Heart left ventricle (tissue), 16 donors: Measurements from ENCODE around the gene TNFSF18. TPM values are rescaled to one million over a fixed set of nuclear protein-coding genes. Genes with fewer than 3 reads are reported as not detected.

Experiments used
- ATAC-seq, 4 donors: fragments of 200-7000 bp; cut with Tn5 transposase; one replicate each; pipeline ENCODE4 v1.9.1; 2020 to 2022; ENCODE audit warnings: moderate library complexity in 4 of 4, mild to moderate bottlenecking in 3 of 4, moderate number of reproducible peaks in 1 of 4
- DNase-seq, 5 donors: peaks; one replicate each; pipeline ENCODE4 v3.0.0-alpha.2; 2020
- H3K27ac ChIP-seq, 12 donors: fragments of 200-600 bp; sonication (generic) in 4 of 12; one replicate each; pipeline versions ENCODE4 v1.5.0 to v1.8.0; 2016 to 2022; ENCODE audit warnings: mild to moderate bottlenecking in 2 of 12
- H3K27me3 ChIP-seq, 9 donors: fragments of 200-600 bp; sonication (generic) in 2 of 9; one replicate each; pipeline versions ENCODE4 v1.5.1 to v1.8.0; 2016 to 2022; ENCODE audit warnings: mild to moderate bottlenecking in 3 of 9
- H3K36me3 ChIP-seq, 9 donors: fragments of 200-600 bp; sonication (generic) in 2 of 9; one replicate each; pipeline versions ENCODE4 v1.5.0 to v1.8.0; 2018 to 2022; ENCODE audit warnings: mild to moderate bottlenecking in 2 of 9
- H3K4me1 ChIP-seq, 12 donors: fragments of 200-600 bp; sonication (generic) in 4 of 12; one replicate each; pipeline versions ENCODE4 v1.5.0 to v1.8.0; 2016 to 2022; ENCODE audit warnings: mild to moderate bottlenecking in 3 of 12
- H3K4me3 ChIP-seq, 12 donors: fragments of 200-600 bp; sonication (generic) in 4 of 12; one replicate each; pipeline versions ENCODE4 v1.5.0 to v1.8.0; 2017 to 2022; ENCODE audit warnings: mild to moderate bottlenecking in 9 of 12, moderate library complexity in 4 of 12
- H3K9me3 ChIP-seq, 12 donors: fragments of 200-600 bp; sonication (generic) in 4 of 12; one replicate each; pipeline versions ENCODE4 v1.5.0 to v1.8.0; 2016 to 2022; ENCODE audit warnings: mild to moderate bottlenecking in 1 of 12
- CTCF ChIP-seq, 12 donors: fragments of 200-600 bp; sonication (generic) in 4 of 12; IDR thresholded peaks; one replicate each; pipeline versions ENCODE4 v1.5.0 to v1.8.0; 2018 to 2022; ENCODE audit warnings: antibody characterized with exemption in 12 of 12, mild to moderate bottlenecking in 5 of 12
- POLR2A ChIP-seq, 2 donors: fragments of 450-650 bp; IDR thresholded peaks; one replicate each; pipeline ENCODE4 v1.6.1; 2017; ENCODE audit warnings: antibody characterized with exemption in 2 of 2, mild to moderate bottlenecking in 2 of 2, moderate library complexity in 2 of 2
- WGBS, 4 donors: extraction: QIAGEN DNeasy Blood & Tissue Kit in 2 of 4; methylation state at CpG; one replicate each; pipeline versions ENCODE4 v1.1.5 to v1.1.7; 2013 to 2018; 5-methylcytosine and 5-hydroxymethylcytosine counted together
- intact Hi-C, 10 donors: fragments of 100-400 bp; cut with DNase I; formaldehyde crosslinking; loops; one replicate each; pipeline versions ENCODE4 v1.11.1 to v1.14.2; 2022
- polyA plus RNA-seq, 2 donors: library from polyadenylated mRNA; stranded (reverse); fragments of 200-250 nt; gene quantifications; one replicate each; pipeline ENCODE4 v1.2.3, GENCODE V29; 2013
- total RNA-seq, 9 donors: library from RNA; depleted of rRNA in 2 of 9; stranded (reverse); fragments of >200 nt in 2 of 9; fragmentation: NEBNext Ultra II Directional in 3 of 9; extraction: Animal tissue kit (Norgen Biotek cat#: 25700) in 3 of 9; gene quantifications; one replicate each; pipeline versions ENCODE4 v1.1.0 to v1.2.4, GENCODE V29; 2016 to 2023
- donor health status: ischemic (EF 13 %, LVEDD 7.1; RV severe dilation, severe dysfunction).
- donor health status: healthy with polysubstance abuse.
- donor health status: DM: no; HTN: yes; CAD: no.
- donor health status: DM: no; HTN: no; CAD: no.
- donor health status: ischemic (EF 25% LVEDD 6.9; RV normal size, moderate dysfunction).
- donor health status: ischemic (EF 25% LVEDD 5.7; RV mildly dilated, moderate dysfunction).
- donor health status: healthy.
- donor health status: DM: yes; HTN: yes; CAD: no.
- donor health status: ischemic (EF 35%, LVEDD 5.7; RV mildly dilated, moderate dysfunction).
- donor health status: nonischemic (EF 11% LVEDD 7.7; RV severe dilation, severe dysfunction).
- donor health status: DM: yes; HTN: yes; CAD: no.
- donor health status: PGD.
- donor health status: ischemic (EF 29% LVEDD 5.4; RV normal size, mild dysfunction).
- donor health status: nonischemic (EF 23%, LVEDD 6.1; RV moderate dilation, normal function).

TNFSF18 gene
- total and polyA plus RNA-seq, 11 donors = 0.08 to 0.29 (median 0.10) TPM; not detected in 7

- no peak overlapping the region for H3K4me3 ChIP-seq
- peaks cover 0 to 45% (median 7%) of the 10 kb centered on the region in 12 donors for H3K4me1 ChIP-seq
- no peaks in the 10 kb centered on the region for H3K9me3 ChIP-seq
- no peak for TF ChIP-seq CTCF (IDR thresholded peaks at IDR 0.05)
- TF ChIP-seq POLR2A (IDR thresholded peaks at IDR 0.05) = no peak
- DNase-seq = no peak
- no peaks in the 10 kb centered on the region for H3K36me3 ChIP-seq
- intact Hi-C loops = no loop called here
- H3K27me3 ChIP-seq = no peaks in the 10 kb centered on the region
- peak overlapping the region in 1 of 12 donors; percentile 18 for H3K27ac ChIP-seq
- no peak for ATAC-seq
These were observed 1.5 kb downstream of the TNFSF18 start for GRCh38 chr1:173049322-173049633.

- no peak for ATAC-seq
- H3K9me3 ChIP-seq = no peaks in the 10 kb centered on the region
- no peak for DNase-seq
- H3K4me3 ChIP-seq = no peak overlapping the region
- H3K27ac ChIP-seq = peak overlapping the region in 1 of 12 donors; percentile 23
- H3K27me3 ChIP-seq = no peaks in the 10 kb centered on the region
- no peaks in the 10 kb centered on the region for H3K36me3 ChIP-seq
- intact Hi-C loops = no loop called here
- TF ChIP-seq CTCF (IDR thresholded peaks at IDR 0.05) (no peak), POLR2A (IDR thresholded peaks at IDR 0.05) (no peak)
- WGBS, 4 donors = 63 to 80% (median 73%) methylated on average over 1 of the region's 1 CpG
- peaks cover 0 to 45% (median 7%) of the 10 kb centered on the region in 12 donors for H3K4me1 ChIP-seq
These were observed 2.0 kb downstream of the TNFSF18 start for GRCh38 chr1:173048621-173049321.

GRCh38 chr1:173044656-173045055 is 6.1 kb downstream of the TNFSF18 start:
- peaks cover 0 to 19% (median 0%) of the 10 kb centered on the region in 12 donors for H3K4me1 ChIP-seq
- no peak for ATAC-seq
- WGBS, 4 donors = 85 to 93% (median 88%) methylated on average over 1 of the region's 1 CpG

GRCh38 chr1:173043253-173043652 is 7.5 kb downstream of the TNFSF18 start:
- Histone ChIP-seq H3K36me3 (no peaks in the 10 kb centered on the region), H3K9me3 (no peaks in the 10 kb centered on the region), H3K4me1 (peaks cover 0 to 13% (median 0%) of the 10 kb centered on the region in 12 donors), H3K27ac (no peak overlapping the region), H3K4me3 (no peak overlapping the region), H3K27me3 (no peaks in the 10 kb centered on the region)
- intact Hi-C loops = no loop called here
- no peak for ATAC-seq
- DNase-seq = no peak
- TF ChIP-seq POLR2A (IDR thresholded peaks at IDR 0.05) (no peak), CTCF (IDR thresholded peaks at IDR 0.05) (no peak)

More at GRCh38 chr1:173044656-173045055, 6.1 kb downstream of the TNFSF18 start:
- Histone ChIP-seq H3K36me3 (no peaks in the 10 kb centered on the region), H3K9me3 (no peaks in the 10 kb centered on the region), H3K4me3 (no peak overlapping the region), H3K27ac (no peak overlapping the region), H3K27me3 (no peaks in the 10 kb centered on the region)
- TF ChIP-seq POLR2A (IDR thresholded peaks at IDR 0.05) (no peak), CTCF (IDR thresholded peaks at IDR 0.05) (no peak)
- intact Hi-C loops = no loop called here
- no peak for DNase-seq
